ENCODE data around the gene RBM22. TPM values are rescaled to one million over a fixed set of nuclear protein-coding genes. Genes with fewer than 3 reads are reported as not detected.

RBM22 gene
- total RNA-seq, 2 experiments from 2014 or later, result 98.2 to 101 TPM

- Mint-ChIP-seq H3K36me3 (ENCODE audit: low read depth) (peaks cover 3% of the 10 kb centered on the region), H3K27ac (no peak overlapping the region), H3K27me3 (peaks cover 22% of the 10 kb centered on the region), H3K9me3 (no peaks in the 10 kb centered on the region), H3K4me3 (no peak overlapping the region), H3K4me1 (ENCODE audit: low read depth) (peaks cover 14% of the 10 kb centered on the region)
- H3K4me3 ChIP-seq (ENCODE audit: low read length), result no peak overlapping the region
- DNase-seq (no peak), ATAC-seq (ENCODE audit: poor library complexity) (no peak)
- no peaks in the 10 kb centered on the region for H3K36me3 ChIP-seq (ENCODE audit: insufficient read depth, low read length)
- no peak for TF ChIP-seq CTCF (IDR thresholded peaks at IDR 0.05)
- H3K27me3 ChIP-seq (ENCODE audit: control insufficient read depth in 1 of 2, insufficient read depth in 2 of 2, low read length in 2 of 2), result peaks cover 14 to 18% of the 10 kb centered on the region in 2 experiments
- POLR2A ChIA-PET, result no interaction called here
- no peak overlapping the region for H3K27ac ChIP-seq (ENCODE audit: low read depth in 1 of 2, low read length in 2 of 2)
- CTCF ChIA-PET, result no interaction called here
- peaks cover 18% of the 10 kb centered on the region for H3K4me1 ChIP-seq (ENCODE audit: insufficient read depth, low read length)
- H3K9me3 ChIP-seq (ENCODE audit: control insufficient read depth in 1 of 2, insufficient read depth in 1 of 2, low read length in 2 of 2), result no peaks in the 10 kb centered on the region
- intact Hi-C loops (cut with DNase I, micrococcal nuclease), result no loop called here
These were observed 25.8 kb downstream of the RBM22 start for GRCh38 chr5:150675069-150675468.

GRCh38 chr5:150674341-150674821, 26.5 kb downstream of the RBM22 start:
- ChIA-PET POLR2A (no interaction called here), CTCF (no interaction called here)
- no peak overlapping the region for H3K27ac ChIP-seq (ENCODE audit: low read depth in 1 of 2, low read length in 2 of 2)
- H3K4me3 ChIP-seq (ENCODE audit: low read length), result no peak overlapping the region
- H3K9me3 ChIP-seq (ENCODE audit: control insufficient read depth in 1 of 2, insufficient read depth in 1 of 2, low read length in 2 of 2), result no peaks in the 10 kb centered on the region
- no peak for TF ChIP-seq CTCF (IDR thresholded peaks at IDR 0.05)
- H3K4me1 ChIP-seq (ENCODE audit: insufficient read depth, low read length), result peaks cover 18% of the 10 kb centered on the region
- peaks cover 17 to 21% of the 10 kb centered on the region in 2 experiments for H3K27me3 ChIP-seq (ENCODE audit: control insufficient read depth in 1 of 2, insufficient read depth in 2 of 2, low read length in 2 of 2)
- intact Hi-C loops (cut with DNase I, micrococcal nuclease), result no loop called here
- no peaks in the 10 kb centered on the region for H3K9me3 Mint-ChIP-seq
- DNase-seq, result no peak
- no peak overlapping the region for H3K27ac Mint-ChIP-seq
- H3K27me3 Mint-ChIP-seq, result peaks cover 25% of the 10 kb centered on the region
- peaks cover 14% of the 10 kb centered on the region for H3K4me1 Mint-ChIP-seq (ENCODE audit: low read depth)
- no peak for ATAC-seq (ENCODE audit: poor library complexity)
- no peaks in the 10 kb centered on the region for H3K36me3 ChIP-seq (ENCODE audit: insufficient read depth, low read length)
- H3K36me3 Mint-ChIP-seq (ENCODE audit: low read depth), result no peaks in the 10 kb centered on the region
- no peak overlapping the region for H3K4me3 Mint-ChIP-seq

- no peaks in the 10 kb centered on the region for H3K9me3 ChIP-seq (ENCODE audit: control insufficient read depth in 1 of 2, insufficient read depth in 1 of 2, low read length in 2 of 2)
- CTCF ChIA-PET, result no interaction called here
- Mint-ChIP-seq H3K36me3 (ENCODE audit: low read depth) (no peaks in the 10 kb centered on the region), H3K4me1 (ENCODE audit: low read depth) (peaks cover 14% of the 10 kb centered on the region), H3K9me3 (no peaks in the 10 kb centered on the region), H3K27me3 (peaks cover 25% of the 10 kb centered on the region), H3K27ac (no peak overlapping the region), H3K4me3 (peak overlapping the region; percentile 83)
- no peak overlapping the region for H3K27ac ChIP-seq (ENCODE audit: low read depth in 1 of 2, low read length in 2 of 2)
- H3K4me3 ChIP-seq (ENCODE audit: low read length), result peak overlapping the region; percentile 57
- no peaks in the 10 kb centered on the region for H3K36me3 ChIP-seq (ENCODE audit: insufficient read depth, low read length)
- no peak for TF ChIP-seq CTCF (IDR thresholded peaks at IDR 0.05)
- ATAC-seq (ENCODE audit: poor library complexity), result no peak
- intact Hi-C loops (cut with DNase I, micrococcal nuclease), result no loop called here
- H3K4me1 ChIP-seq (ENCODE audit: insufficient read depth, low read length), result peaks cover 18% of the 10 kb centered on the region
- no peak for DNase-seq
- H3K27me3 ChIP-seq (ENCODE audit: control insufficient read depth in 1 of 2, insufficient read depth in 2 of 2, low read length in 2 of 2), result peaks cover 20 to 21% of the 10 kb centered on the region in 2 experiments
- POLR2A ChIA-PET, result interaction anchor here (2.9 kb wide), 1 partner anchor 28 kb away, joined by 8 read pairs; the partner anchor contains the start of gene RBM22
These were observed 28.0 kb downstream of the RBM22 start for GRCh38 chr5:150672884-150673275.

All from CD4-positive, alpha-beta T cell (primary cell).